HG03432 (cell line): ENCODE data around the gene INO80B.
"Not testable (repeated sequence)": the region's sequence is repeated elsewhere in the genome, so short reads cannot be mapped to it uniquely, and the experiment has no call there.

Experiments
- ATAC-seq: cut with Tn5 transposase; IDR thresholded peaks from one replicate; pipeline ENCODE4 v1.9.1; 2021; ENCODE audit warnings: mild to moderate bottlenecking, moderate library complexity; ENCODE audit not compliant: unreplicated experiment

The INO80B gene

GRCh38 chr2:74454654-74455511, at the start of gene INO80B:
INO80B (plus strand) TSS chr2:74455087; CDS start chr2:74455117, 30 bp downstream.
- peak; percentile 45 for ATAC-seq

DNA sequence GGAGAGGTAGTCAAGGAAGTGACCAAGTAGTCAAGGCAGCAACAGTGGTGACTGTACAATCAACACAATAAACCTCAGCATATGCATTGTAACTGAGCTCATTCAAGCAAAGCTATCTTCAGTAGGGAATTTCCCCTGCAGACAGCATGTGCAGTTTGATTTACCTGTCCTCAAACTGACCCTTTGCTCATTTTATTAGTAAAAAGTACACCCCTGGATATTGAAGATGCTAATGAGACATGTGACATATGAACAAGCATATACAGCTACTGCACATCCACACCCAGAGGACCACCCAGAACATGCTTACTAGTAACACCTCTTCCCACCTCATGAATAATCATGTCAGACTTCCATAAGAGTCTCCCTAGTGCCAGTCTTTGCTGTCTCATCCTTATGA, 48.9 kb upstream of the INO80B start:
- peak; percentile 82 for ATAC-seq

DNA sequence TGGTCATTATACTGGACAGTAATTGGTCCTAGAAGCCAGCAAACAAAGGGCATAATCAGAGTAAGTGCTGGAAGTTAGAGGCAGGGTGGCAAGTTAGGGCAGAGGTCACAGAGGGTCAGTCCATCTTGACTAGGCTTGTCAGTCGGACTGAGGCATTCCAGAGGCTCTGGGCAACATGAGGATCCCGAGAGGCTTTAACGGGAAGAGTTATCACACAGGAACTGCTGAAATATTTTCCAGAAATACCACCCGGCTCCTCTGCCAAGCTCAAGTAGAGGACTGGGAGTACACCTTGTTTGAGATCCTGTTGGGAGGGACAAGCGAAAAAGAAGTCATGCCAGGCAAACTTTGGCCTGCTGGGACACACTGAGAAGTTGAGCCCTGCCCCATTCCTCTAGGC, 47.2 kb upstream of the INO80B start:
- ATAC-seq: no peak

GRCh38 chr2:74413001-74413698, 41.7 kb upstream of the INO80B start:
- ATAC-seq: no peak

- no peak for ATAC-seq
These were observed 40.4 kb upstream of the INO80B start for GRCh38 chr2:74414441-74414840.

- peak; percentile 53 for ATAC-seq
These were observed 39.8 kb upstream of the INO80B start for GRCh38 chr2:74414881-74415761.

- ATAC-seq: no peak
These were observed 39.0 kb upstream of the INO80B start for GRCh38 chr2:74415762-74416395.

DNA sequence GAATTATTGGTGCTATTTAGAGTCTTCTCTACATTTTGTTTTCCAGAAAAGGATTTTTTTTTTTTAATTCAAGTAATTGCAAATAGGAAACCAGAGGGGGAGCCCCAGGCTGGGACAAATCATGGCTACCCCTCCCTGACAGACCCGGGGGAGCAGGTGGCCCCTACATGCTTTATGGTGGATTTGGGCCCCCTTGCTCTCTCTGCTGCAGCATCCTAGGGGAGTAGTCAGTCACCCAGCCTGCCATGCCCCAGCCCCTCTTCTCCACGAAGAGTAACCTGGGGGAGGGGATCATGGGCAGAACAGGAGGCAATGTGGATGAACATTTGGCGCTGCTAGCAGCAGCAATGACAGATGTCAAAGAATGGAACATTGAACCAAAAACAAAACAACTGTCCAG, 38.1 kb upstream of the INO80B start:
- no peak for ATAC-seq

- ATAC-seq: no peak
These were observed 37.7 kb upstream of the INO80B start for GRCh38 chr2:74417197-74417596.

DNA sequence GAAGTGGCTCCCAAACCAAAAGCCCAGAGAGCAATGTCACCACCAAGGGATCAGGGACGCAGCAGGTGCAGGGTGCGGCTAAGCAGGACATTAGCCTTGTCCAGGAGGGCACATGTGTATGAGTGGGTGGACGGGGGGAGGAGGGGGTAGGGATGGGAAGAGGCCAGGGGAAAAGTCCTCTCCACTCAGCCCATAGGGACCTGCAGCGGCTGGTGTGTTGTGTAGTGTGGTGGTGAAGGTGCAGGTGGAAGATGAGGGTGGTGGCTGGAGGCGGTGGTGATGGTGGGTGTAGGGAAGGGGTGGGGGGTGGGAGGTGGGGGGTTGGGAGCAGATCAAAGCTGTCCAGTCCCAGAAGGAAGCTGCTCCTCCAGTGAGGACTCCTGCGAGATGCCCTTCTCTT, 37.1 kb upstream of the INO80B start:
- ATAC-seq: no peak

DNA sequence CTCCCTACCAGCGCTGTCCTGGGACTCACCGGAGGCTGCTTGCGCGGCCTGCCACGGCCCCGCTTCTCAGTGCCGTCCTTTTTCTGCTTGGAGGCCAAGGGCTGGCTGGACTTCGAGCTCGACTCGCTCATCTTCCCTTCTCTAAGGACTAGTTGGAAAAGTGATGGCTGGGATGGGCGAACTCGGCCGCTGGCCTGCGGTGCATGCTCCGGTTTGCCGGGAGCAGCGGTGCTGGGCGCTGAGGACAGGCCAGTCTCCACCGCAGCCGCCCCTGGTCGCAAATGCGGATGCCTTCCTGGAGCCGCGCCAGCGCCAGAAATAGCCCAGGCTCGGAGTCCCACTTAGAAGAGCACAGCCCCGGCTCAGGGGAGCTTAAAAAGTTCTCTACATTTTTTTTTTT, 36.6 kb upstream of the INO80B start:
- no peak for ATAC-seq

DNA sequence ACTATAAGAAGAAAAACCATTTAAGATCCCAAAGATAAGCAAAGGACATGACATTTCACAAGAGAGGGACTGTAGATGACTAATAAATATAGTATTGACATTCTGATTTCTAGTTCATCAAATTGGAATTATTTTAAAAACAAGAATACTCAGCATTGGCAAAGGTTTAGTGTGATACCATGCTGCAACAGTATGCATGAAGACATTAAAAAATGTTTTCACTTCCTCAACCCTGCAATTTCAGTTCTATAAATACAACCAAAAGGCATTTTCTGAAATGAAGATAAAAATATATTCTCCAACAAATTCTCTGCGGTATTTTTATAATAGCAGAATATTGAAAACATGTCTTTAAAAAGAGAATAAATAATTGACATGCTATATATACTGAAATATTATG, 35.5 kb upstream of the INO80B start:
- ATAC-seq: no peak

DNA sequence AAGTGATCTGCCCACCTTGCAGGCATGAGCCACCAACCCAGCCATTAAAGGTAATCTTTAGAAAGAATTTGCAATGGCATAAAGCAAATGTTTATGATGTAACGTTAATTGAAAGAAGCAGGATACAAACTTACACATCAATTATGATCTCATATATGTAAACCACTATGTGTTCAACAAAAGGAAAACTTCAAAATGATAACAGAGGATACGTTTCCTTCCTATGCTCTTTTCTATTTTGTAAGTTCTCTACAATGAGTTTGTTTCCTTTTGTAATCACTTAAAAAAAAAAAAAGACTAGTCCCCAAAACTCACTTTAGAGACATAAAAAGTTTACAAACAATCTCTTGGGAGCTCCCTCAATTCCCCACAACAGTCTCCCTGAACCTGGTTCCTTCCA, 34.9 kb upstream of the INO80B start:
- no peak for ATAC-seq

GRCh38 chr2:74420443-74421103, 34.3 kb upstream of the INO80B start:
- not testable (repeated sequence) for ATAC-seq

DNA sequence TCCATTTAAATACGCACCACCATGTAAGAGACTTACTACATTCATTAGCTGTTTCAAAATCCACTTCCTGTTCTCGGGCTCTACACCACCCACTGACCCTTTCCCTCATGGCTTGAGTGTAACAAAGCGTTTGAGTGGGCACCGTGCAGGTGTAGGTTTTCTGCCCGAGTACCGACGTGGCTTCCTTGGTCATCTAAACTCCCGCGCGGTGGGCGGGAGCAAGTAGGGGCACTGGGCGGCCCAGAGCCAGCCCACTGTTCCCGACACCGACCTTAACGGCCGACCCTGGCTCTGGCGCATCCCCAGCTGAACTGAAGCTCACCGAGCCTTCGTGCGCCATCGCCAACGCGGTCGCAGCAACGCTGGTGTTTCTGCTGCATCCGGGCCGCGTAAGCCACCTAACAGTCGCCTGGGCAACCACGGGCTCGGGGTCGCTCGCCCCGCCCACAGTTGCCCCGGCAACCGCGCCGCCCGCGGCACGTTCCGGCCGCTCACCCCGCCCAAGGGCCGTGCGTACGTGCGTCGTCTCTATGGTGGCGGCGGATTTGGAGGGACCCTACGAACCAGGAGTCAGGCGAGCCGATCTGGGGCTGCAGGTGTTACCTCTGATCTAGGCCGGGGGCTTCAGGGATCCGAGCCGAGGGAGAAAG, 33.5 kb upstream of the INO80B start, which contains the start of the genes C2orf81 and WDR54:
TSS of gene C2orf81 (minus strand) at position 399 of the 650 bp plus-strand sequence. CDS start at position 340, 59 bp downstream.
TSS of gene WDR54 (plus strand) at position 510 of the 650 bp plus-strand sequence. CDS start 424 bp downstream, outside the sequence.
- peak; percentile 96 for ATAC-seq

DNA sequence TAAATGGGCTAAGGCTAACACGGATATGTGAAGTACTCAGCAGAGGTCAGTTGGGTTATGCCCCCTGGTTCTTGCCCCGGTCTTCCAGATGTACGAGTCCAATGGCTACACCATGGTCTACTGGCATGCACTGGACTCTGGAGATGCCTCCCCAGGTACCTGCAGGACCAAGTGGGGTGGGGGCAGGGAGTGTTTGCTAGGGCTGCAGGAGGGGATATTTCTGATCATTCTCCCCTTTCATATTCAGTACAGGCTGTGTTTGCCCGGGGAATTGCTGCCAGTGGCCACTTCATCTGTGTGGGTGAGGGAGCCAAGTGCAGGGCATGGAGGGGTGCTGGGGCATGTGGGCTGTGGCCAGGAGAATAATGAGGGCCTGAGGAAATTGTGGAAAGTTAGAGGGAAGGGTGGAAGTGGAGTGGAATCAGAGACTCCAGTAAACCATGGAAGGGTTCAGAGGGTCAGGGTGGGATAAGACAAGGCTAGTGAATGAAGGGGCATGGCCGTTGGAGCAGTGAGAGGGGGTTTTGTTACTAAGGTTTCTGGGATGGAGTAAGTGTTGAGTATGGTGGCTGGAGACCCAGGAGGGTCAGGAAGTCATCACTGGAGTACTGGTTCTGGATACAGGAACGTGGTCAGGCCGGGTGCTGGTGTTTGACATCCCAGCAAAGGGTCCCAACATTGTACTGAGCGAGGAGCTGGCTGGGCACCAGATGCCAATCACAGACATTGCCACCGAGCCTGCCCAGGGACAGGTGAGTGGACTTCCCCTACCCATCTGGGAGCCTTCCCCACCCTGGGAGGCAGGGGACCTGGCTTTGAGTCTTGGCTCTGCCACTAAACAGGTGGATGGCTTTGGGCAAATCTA, 31.4 kb upstream of the INO80B start:
- ATAC-seq: no peak

- no peak for ATAC-seq
These were observed 30.5 kb upstream of the INO80B start for GRCh38 chr2:74424139-74424992.

DNA sequence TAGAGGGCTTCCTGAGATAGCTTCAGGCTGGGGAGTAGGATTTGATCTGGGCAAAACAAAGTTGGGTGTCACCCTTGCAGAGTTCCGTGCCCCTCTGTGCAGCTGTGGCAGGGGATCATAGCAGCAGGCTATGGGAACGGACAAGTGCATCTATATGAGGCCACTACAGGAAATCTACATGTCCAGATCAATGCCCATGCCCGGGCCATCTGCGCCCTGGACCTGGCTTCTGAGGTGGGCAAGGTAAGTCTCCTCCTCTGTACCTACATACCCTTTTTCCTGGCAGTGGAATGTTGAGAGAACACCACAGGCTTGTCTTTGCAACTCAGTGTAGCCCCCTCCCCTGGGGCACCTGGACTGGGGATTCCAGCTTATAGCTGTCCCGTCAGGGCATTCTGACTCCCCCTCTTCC, 29.9 kb upstream of the INO80B start:
- ATAC-seq: no peak
